ENCODE measurements around the gene LAMA2. TPM values are rescaled to one million over a fixed set of nuclear protein-coding genes. Genes with fewer than 3 reads are reported as not detected.

Gene LAMA2
- total RNA-seq, 1 experiment from 2014 or later: 1.3 TPM

- DNase-seq (ENCODE audit: low read depth, low spot score): peak; percentile 76
- in situ Hi-C loops (cut with HindIII; ENCODE audit: low pct_unique_long_range_greater_than_20kb, low sequenced_read_pairs): no loop called here
These were observed 368.9 kb downstream of the LAMA2 start for GRCh38 chr6:129251669-129252376.

DNA sequence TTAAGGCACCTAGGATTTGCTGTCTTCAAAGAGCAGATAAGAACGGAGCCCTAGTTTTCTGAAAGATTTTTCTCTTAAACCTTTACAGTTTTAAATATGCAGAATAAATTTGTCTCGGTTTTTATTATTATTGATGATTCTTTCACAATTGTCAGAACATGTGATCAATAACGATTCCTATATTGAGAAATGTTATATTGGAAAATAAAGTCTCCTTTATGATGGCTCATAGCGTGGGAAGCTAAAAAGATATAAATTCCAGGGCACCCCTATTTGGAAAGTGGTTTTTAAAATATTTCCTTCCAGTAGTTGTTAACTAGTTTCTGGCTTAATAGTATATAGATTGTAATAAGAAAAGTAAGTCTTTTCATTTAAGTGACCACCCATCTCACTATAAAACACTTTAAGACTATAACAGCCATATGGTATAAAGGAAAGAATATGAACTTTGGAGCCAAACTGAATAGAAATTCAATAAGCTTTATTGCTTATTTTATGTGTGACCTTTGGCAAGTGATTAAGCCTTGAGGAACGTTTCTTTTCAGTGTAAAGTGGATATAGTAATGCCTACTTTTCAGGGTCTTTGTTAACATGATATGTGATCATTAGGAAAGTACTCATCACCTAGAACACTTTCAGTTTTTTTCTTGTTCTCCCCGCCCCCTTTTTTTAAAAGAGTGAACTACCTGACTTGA is 369.6 kb downstream of the LAMA2 start:
- in situ Hi-C loops (cut with HindIII; ENCODE audit: low pct_unique_long_range_greater_than_20kb, low sequenced_read_pairs): no loop called here
- no peak for DNase-seq (ENCODE audit: low read depth, low spot score)

GRCh38 chr6:129253242-129253641 is 370.3 kb downstream of the LAMA2 start:
- in situ Hi-C loops (cut with HindIII; ENCODE audit: low pct_unique_long_range_greater_than_20kb, low sequenced_read_pairs): no loop called here
- no peak for DNase-seq (ENCODE audit: low read depth, low spot score)

DNA sequence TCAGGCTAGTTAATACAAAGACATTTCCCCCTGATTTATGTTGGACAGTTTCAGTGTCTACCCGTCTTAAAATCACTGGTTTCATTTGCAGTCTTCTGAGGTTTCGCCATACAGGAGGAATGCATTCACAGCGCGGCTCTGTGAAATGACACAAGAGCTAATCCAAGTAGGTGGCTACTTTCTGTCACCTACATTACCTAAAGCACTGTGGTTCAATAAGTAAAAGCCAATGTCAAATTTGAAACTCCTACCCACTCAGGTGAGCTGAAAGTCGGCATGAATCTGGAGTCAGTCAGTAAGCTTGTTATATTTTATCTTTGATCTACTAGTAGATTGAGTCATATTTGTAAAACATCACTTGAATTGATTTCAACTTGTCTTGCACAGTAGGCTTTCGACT is 370.8 kb downstream of the LAMA2 start:
- in situ Hi-C loops (cut with HindIII; ENCODE audit: low pct_unique_long_range_greater_than_20kb, low sequenced_read_pairs): no loop called here

GRCh38 chr6:129257196-129257595 is 374.3 kb downstream of the LAMA2 start:
- no peak for DNase-seq (ENCODE audit: low read depth, low spot score)
- in situ Hi-C loops (cut with HindIII; ENCODE audit: low pct_unique_long_range_greater_than_20kb, low sequenced_read_pairs): no loop called here

More for the DNA sequence above, 370.8 kb downstream of the LAMA2 start:
- DNase-seq (ENCODE audit: low read depth, low spot score): no peak

DNA sequence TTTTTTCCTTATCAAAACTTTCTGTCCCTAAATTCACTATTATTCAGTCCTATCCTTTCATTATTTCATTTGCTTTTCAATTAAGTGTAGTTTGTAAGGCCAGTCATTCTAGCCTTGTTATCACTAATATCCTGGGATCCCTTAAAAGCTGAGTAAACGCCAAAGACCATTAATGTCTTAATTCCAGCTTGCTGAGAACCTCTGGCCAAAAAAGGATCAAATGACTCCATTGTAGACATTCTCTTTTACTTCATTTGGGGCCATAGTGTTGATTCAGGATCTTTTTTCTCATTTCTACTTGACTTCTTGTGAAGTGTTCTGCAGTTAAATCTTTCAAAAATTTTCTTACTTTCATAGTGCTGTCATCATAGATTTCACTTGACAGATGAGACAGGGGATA is 379.7 kb downstream of the LAMA2 start:
- no peak for DNase-seq (ENCODE audit: low read depth, low spot score)
- in situ Hi-C loops (cut with HindIII; ENCODE audit: low pct_unique_long_range_greater_than_20kb, low sequenced_read_pairs): no loop called here

- in situ Hi-C loops (cut with HindIII; ENCODE audit: low pct_unique_long_range_greater_than_20kb, low sequenced_read_pairs): no loop called here
These were observed 380.2 kb downstream of the LAMA2 start for GRCh38 chr6:129263176-129263575.

GRCh38 chr6:129264480-129265045 is 381.6 kb downstream of the LAMA2 start:
- in situ Hi-C loops (cut with HindIII; ENCODE audit: low pct_unique_long_range_greater_than_20kb, low sequenced_read_pairs): no loop called here
- DNase-seq (ENCODE audit: low read depth, low spot score): no peak

More at GRCh38 chr6:129263176-129263575, 380.2 kb downstream of the LAMA2 start:
- DNase-seq (ENCODE audit: low read depth, low spot score): no peak

DNA sequence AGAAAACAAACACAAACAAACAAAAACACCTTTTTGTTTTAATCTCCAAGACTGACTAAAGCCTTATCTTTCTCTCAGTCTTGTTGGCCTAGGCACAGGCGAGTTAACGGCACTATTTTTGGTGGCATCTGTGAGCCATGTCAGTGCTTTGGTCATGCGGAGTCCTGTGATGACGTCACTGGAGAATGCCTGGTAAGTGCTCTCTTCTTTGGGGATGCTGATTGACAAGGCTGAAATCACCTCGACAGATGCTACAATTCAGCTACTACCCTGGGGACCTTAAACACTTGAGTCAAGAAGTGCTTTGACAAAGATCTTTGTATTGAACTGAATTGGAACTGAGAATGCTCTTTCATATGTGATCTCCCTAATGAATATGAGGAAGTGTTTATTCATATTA is 384.1 kb downstream of the LAMA2 start:
- peak; percentile 4 for DNase-seq (ENCODE audit: low read depth, low spot score)
- in situ Hi-C loops (cut with HindIII; ENCODE audit: low pct_unique_long_range_greater_than_20kb, low sequenced_read_pairs): no loop called here

DNA sequence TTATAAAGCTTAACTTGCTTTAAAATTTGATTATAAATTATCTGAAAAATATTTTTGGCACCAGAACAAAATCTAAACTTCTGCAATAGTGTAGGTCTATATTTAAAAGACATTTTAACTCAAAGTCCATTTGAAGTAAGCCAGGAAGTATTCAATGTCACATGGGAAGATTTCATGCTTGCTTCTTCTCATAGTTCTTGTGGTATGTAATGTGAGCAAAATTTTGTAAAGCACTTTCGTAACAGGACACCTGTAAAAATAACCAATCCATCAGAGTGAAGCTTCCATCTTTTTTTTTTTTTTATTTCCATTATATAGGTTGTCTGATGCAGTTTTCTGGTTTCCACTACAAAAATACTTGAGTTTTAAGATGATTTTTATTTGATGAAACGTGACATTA is 386.1 kb downstream of the LAMA2 start:
- in situ Hi-C loops (cut with HindIII; ENCODE audit: low pct_unique_long_range_greater_than_20kb, low sequenced_read_pairs): no loop called here
- DNase-seq (ENCODE audit: low read depth, low spot score): no peak

DNA sequence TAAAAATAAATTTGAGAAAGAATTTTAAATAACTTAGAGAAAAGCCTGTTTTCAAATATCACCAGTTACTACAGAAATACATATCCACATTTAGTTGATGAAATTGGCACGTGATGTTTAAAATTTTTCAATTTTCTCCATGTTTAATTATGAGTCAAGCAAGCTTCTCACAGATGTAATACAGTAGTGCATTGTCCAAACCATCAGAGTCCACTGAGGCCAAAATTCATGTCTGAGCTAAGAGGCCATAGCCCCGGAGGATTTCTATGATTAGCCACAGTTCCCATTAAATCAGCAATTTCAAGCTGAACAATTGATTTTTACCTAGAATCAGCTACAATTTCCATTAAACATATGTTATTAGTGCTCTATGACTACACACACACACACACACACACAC is 387.0 kb downstream of the LAMA2 start:
- in situ Hi-C loops (cut with HindIII; ENCODE audit: low pct_unique_long_range_greater_than_20kb, low sequenced_read_pairs): no loop called here
- DNase-seq (ENCODE audit: low read depth, low spot score): peak; percentile 5

- no peak for DNase-seq (ENCODE audit: low read depth, low spot score)
- in situ Hi-C loops (cut with HindIII; ENCODE audit: low pct_unique_long_range_greater_than_20kb, low sequenced_read_pairs): no loop called here
These were observed 387.5 kb downstream of the LAMA2 start for GRCh38 chr6:129270450-129270849.

GRCh38 chr6:129273161-129273560 is 390.2 kb downstream of the LAMA2 start:
- in situ Hi-C loops (cut with HindIII; ENCODE audit: low pct_unique_long_range_greater_than_20kb, low sequenced_read_pairs): no loop called here
- DNase-seq (ENCODE audit: low read depth, low spot score): no peak

- in situ Hi-C loops (cut with HindIII; ENCODE audit: low pct_unique_long_range_greater_than_20kb, low sequenced_read_pairs): no loop called here
- no peak for DNase-seq (ENCODE audit: low read depth, low spot score)
These were observed 393.5 kb downstream of the LAMA2 start for GRCh38 chr6:129276461-129276860.

DNA sequence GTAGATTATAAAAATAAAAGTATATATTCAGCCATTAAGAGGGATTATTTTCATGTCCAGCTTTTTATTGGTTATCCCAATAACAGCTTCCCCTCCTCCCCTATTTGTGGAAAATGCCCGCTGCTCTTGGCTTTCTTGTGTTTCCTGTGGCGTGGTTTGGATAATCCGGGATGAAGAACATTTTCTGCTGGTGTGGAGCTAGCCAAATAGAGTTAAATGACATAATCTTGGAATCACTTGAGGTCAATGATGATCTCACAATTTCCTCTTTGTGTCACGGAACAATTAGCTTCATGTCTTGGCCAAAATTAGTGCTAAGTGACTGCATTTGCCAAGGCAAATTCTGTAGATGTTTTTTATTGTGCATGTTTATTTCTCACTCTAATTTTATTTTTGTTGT is 394.0 kb downstream of the LAMA2 start:
- no peak for DNase-seq (ENCODE audit: low read depth, low spot score)

DNA sequence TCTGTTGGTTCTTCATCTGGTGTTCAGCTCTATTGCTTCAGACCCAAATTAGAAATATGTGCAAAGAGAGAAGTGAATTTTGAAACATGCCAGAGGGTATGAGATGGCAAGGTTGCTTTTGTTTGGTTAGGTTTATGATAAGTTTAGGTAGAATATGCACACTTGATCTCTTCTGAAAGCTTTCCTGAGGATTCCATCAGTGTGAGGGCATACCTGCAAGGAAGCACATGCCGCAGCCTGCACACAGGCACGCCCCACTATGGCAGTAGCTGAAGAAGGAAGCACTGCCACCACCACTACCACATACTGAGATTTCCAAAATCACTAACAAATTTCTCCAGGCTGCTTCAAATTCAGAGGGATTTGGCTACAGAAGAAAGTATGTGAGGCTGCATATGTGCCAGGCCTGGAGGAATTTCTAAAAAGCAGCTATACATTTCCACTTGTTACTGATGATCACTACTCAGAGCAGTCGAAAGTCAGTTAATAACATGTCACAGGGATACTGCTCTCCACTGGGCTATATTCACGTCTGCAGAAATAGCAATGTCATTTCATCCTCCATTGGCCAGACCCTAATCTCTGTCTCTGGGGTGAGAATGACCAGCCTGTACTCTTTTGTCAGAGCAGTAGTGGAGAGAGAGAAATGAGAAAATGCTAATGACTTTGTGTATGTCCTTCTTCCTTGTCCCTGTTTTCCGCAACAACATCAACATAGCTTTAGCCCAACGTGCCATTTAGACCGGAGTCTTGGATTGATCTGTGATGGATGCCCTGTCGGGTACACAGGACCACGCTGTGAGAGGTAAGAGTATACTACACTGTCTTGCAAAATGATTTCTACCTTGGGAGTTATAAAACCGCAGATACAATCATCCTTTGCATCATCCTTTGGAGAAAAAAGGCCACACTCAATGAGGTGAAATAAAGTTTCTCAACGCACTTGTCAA is 396.7 kb downstream of the LAMA2 start:
- in situ Hi-C loops (cut with HindIII; ENCODE audit: low pct_unique_long_range_greater_than_20kb, low sequenced_read_pairs): no loop called here
- DNase-seq (ENCODE audit: low read depth, low spot score): no peak

More for the DNA sequence above, 394.0 kb downstream of the LAMA2 start:
- in situ Hi-C loops (cut with HindIII; ENCODE audit: low pct_unique_long_range_greater_than_20kb, low sequenced_read_pairs): no loop called here

GRCh38 chr6:129280293-129280644 is 397.3 kb downstream of the LAMA2 start:
- no peak for DNase-seq (ENCODE audit: low read depth, low spot score)
- in situ Hi-C loops (cut with HindIII; ENCODE audit: low pct_unique_long_range_greater_than_20kb, low sequenced_read_pairs): no loop called here

- in situ Hi-C loops (cut with HindIII; ENCODE audit: low pct_unique_long_range_greater_than_20kb, low sequenced_read_pairs): no loop called here
- DNase-seq (ENCODE audit: low read depth, low spot score): no peak
These were observed 397.8 kb downstream of the LAMA2 start for GRCh38 chr6:129280749-129281148.
